ENCODE data around the gene QPCT.
"Not testable (repeated sequence)": the region's sequence is repeated elsewhere in the genome, so short reads cannot be mapped to it uniquely, and the experiment has no call there.

QPCT gene

DNA sequence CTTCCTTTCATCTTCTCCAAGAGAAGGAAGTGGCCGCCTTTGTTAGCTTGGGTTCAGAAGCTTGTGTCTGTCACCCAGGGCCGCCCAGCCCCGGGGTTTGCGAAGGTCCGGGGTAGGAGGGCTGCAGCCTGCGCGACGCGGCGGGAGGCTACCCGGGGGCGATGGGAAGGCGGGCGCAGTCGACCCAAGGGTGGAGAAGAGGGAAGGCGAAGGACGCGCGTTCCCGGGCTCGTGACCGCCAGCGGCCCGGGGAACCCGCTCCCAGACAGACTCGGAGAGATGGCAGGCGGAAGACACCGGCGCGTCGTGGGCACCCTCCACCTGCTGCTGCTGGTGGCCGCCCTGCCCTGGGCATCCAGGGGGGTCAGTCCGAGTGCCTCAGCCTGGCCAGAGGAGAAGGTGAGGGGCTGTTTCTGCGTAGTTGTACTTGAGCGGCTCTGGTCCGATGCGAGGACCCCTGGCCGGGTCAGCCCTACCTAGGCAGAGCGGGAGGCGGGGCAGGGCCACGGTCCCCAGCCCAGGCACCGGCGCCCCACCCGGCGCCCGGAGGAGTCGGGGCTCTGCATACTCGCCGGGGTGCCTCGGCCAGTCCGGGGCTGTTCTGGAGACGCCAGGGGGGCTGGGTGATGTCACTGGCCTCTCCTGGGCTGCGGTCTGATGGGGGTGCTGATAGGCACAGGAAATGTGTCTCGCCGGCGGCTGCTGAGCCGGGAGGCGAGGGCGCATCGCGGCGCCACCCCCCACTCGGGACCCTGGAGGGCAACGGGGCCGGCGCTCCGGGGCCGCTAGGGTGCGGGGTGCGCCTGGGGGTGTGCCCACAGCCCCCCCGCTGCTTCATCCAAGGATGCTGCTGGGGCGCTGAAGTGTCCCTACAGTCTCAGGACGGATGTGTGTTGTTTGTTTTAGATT is at the start of gene QPCT:
TSS of gene QPCT (plus strand) at position 178 of the 909 bp plus-strand sequence. CDS start at position 280, 102 bp downstream.
- DNase-seq, result no peak

DNA sequence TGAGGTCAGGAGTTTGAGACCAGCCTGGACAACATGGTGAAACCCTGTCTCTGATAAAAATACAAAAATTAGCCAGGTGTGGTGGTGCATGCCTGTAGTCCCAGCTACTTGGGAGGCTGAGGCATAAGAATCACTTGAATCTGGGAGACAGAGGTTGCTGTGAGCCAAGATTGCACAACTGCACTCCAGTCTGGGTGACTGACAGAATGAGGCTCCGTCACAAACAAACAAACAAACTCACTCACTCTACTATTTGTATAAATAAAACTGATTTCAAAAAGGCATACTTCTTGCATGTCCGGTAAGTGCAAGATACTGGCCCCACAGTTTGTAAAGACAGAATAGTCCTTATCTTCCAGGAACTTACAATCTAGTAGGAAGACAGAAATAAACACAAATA is 49.6 kb upstream of the QPCT start:
- DNase-seq, result not testable (repeated sequence)

DNA sequence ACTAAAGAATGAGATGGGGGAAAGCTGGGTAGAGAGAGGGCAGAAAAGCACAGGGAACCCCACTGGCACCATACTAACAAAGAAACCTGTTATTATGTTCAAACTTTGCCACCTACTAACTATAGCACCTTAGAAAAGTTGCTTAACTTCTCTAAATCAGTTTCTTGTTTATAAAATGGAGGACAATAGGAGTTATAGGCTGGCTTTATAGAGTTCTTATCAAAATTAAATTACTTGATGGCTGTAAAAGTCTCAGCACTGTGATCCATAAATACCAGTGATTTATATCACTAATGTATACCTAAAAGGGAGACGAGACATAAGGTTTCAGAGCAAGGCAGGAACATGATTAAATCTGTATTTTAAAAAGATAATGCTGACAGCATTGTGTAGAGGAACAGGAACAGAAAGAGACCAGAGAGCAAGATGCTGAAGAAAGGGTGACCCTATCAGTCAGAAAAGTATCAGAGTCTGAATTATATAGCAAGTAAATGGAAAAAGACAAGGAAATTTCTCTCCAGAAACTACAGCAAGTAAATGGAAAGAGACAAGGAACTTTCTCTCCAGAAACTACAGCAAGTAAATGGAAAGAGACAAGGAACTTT is 48.9 kb upstream of the QPCT start:
- DNase-seq, result no peak

- DNase-seq, result no peak
Observed at GRCh38 chr2:37297632-37298031, 46.8 kb upstream of the QPCT start.

DNA sequence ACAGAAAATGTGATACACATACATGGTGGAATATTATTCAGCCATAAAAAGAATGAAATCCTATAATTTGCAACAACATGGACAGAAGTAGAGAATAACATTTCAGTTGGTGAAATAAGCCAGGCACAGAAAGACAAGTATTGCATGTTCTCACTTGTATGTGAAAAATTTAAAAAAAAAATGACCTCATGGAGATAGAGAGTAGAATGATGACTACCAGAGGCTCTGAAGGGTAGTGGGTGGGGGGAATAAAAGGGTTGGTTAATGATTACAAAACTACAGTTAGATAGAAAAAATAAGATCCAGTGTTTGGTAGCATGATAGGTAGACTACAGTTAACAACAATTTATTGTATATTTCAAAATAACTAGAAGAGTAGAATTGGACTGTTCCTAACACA is 44.3 kb upstream of the QPCT start:
- DNase-seq, result no peak

DNA sequence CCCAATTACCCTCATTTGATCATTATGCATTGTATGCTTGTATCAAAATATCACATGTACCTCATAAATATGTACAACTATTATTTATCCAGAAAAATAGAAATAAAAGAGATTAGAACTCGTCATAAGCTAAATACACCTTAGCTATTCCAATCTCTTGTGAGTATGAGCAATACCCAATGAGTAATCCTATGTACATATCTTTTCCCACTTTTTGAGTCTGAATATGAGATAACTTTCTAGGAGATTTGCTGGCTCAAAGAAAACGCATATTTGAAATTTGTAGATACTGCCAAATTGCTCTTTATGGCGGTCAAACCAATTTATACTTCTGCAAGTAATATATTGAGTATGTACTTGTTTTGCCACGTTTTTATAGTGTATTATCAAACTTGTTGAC is 43.9 kb upstream of the QPCT start:
- DNase-seq, result no peak

DNA sequence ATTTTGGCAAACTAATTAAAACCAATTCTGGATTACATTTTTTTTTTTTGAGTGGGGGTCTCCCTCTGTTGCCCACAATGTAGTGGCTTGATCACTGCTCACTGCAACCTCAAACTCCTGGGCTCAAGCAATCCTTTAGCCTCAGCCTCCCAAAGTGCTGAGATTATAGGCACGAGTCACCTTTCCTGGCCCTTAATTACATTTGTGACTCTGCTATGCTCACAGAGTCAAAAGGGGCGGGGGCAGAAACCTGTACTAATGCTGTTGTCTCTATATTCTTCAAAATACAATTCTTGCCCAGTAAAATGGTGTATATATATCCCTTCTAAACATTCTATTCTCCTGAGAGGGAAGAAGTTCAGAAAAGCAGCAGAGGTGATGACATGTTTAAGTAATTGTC is 43.0 kb upstream of the QPCT start:
- DNase-seq, result no peak

- no peak for DNase-seq
Observed at GRCh38 chr2:37302701-37303252, 41.7 kb upstream of the QPCT start.

- DNase-seq, result no peak
Observed at GRCh38 chr2:37306024-37306423, 38.4 kb upstream of the QPCT start.

DNA sequence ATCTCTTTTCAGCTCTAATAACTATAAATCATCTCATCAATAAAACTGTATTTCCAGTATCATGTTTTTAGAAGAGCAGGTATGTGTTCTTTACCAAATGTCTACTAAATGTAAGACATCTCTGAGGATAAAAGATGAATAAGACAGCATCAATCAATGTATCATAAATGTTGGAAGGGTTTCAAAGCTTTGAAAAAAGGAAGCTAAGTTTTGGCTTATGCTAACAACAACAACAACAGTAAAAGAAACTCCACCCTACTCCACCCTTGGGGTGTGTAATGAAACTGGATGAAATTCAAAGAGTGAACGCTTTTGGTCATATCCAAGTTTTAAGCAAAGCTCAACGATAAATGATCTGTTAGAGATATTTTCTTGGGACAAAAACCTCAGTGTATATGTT is 36.9 kb upstream of the QPCT start:
- no peak for DNase-seq

DNA sequence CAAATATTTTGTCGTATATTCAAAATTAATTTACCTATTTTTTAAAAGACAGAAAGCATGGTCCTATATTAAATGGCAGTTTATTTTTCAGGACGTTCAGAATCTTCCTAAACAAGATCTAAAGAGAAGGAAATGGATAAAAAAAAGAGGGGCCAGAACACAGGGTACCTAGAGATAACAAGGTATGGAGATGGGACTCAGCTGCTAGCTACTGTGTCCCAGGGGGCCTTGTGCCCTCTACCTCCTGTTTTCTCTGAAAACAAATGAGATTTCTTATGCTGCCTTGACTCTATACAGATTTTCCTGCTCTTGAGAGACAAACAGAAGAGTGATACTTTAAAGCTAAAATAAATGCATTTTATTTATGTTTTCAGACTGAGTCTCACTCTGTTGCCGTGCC is 29.1 kb upstream of the QPCT start:
- no peak for DNase-seq

GRCh38 chr2:37316181-37316580 is 28.2 kb upstream of the QPCT start:
- no peak for DNase-seq

DNA sequence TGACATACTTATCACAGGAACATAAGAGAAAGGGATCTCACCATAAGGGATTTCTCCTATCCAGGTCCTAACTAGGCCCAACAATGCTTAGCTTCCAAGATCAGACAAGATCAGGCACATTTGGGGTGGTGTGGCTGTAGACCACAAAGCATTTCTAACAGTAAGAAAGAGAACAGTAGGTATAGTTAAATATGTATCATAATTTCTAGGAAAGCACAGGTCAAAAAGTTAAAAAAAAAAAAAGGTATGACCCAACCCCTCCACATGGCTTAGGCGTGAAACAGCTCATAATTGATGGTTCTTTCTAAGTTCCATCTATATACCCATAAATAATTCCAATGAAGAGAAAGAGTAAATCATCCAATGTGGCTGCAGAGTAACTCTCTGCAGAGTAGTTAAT is 26.7 kb upstream of the QPCT start:
- no peak for DNase-seq

DNA sequence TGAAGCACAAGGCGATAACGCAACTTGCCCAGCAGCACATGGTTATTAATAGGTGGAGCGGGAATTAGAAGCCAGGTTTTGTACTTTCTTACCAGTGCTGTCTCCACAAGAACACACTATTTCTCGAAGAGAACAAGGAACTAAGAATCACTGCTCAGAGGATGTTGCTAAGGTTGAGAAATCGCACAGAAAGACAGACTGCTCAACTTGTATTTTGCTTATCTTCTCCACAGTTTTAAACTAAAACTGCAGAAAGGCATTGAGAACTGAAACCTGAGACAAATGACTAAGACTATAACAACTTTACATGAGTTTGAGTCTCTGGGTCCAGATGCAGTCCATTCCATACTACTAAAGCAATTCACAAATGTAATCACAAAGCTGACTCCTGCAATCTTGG is 26.0 kb upstream of the QPCT start:
- DNase-seq, result no peak

- DNase-seq, result no peak
Observed at GRCh38 chr2:37319754-37320609, 24.4 kb upstream of the QPCT start.

GRCh38 chr2:37321029-37321682 is 23.3 kb upstream of the QPCT start:
- no peak for DNase-seq

DNA sequence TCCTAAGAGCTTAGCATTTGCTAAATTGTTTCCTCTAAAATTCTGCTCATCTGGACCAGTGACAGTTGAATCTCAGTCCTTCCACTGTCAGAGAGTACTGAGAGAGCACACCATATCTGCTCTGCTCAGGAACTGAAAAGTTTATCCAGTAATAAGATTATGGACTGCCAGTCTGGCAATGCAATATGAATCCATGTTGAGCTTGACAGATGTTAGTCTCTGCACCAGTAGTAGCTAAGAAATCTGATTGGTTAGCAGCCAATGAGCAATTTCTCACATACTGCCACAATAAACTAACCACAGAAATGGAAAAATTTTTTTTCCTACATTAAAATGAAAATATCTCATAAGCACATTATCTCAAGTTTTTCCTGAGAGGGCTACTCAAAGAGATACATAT is 22.1 kb upstream of the QPCT start:
- no peak for DNase-seq

DNA sequence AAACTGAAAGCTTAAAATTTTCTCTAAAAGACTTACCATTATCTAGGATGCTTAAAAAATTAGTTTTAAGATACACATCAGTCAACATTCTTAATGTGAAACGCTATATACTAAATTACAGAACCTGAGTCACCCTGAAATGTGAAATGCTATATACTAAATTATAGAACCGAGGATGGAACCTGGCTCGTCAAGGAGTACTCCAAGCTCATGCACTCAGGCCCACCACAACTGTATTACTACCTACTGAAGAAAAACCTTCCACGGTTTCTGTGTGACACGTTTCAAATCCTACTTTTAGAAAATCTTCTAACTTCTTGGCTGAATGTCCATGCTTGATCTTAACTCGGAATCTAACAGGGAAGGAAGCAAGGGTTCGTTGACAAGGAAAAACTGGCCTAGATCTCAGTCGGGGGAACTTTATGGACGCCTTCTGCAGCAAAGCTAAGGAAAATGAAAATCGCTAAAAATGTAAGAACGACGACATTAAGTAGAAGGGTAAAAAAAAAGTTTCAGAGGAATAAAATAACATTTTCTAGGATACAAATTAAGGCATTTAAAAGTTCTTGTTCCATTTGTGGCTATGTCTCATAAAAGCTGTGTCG is 21.2 kb upstream of the QPCT start:
- DNase-seq, result peak; percentile 32

- DNase-seq, result no peak
Observed at GRCh38 chr2:37323781-37324535, 20.5 kb upstream of the QPCT start.

- DNase-seq, result no peak
Observed at GRCh38 chr2:37324536-37324785, 20.0 kb upstream of the QPCT start.

DNA sequence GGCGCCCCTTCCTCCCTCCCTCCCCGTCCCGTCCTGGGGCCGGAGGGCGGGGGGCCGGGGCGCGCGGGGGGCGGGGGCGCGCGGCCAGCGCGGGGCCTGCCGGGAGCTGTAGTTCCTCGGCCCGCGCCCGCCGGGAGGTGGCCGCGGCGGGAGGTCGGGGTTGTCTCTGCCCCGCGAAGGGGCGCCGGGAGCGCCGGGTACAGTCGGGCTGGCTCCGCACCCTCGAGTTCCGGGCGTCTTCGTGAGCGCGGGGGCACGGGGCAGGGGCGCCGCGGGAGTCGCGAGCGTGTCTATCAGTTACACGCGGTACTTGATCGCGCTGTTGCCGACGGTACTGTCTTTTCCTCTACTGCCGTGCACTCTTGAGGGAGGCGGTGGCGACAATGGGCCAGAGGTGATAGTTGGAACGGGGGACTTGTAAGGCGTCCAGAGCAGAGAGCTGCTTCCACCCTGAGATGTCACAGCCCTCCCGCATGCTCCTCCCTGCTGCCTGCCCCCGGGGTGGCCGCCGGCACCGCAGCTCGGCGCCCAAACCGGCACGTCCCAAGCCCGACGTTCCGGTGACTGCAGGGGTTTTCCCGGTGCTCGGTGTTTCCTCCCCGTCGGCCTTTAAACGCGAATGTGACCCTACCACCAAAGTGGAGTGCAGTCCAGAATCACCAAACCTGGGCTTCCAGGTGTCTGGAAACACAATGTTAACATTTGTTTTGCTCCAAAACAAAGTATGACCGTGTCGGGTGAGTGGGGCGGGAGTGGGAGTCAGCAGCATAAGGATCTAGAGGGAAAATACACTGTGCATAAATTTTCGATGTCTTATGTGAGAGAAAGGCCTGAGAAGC is 19.4 kb upstream of the QPCT start, which contains the start of gene PRKD3:
TSS of gene PRKD3 (minus strand) at position 48 of the 839 bp plus-strand sequence. CDS start 8,309 bp downstream, outside the sequence.
- DNase-seq, result peak; percentile 57
